ENCODE results near the gene RBM18. TPM values are rescaled to one million over a fixed set of nuclear protein-coding genes. Genes with fewer than 3 reads are reported as not detected.

Gene RBM18
- polyA plus RNA-seq, 1 donor from 2014 or later: 48.8 TPM

DNA sequence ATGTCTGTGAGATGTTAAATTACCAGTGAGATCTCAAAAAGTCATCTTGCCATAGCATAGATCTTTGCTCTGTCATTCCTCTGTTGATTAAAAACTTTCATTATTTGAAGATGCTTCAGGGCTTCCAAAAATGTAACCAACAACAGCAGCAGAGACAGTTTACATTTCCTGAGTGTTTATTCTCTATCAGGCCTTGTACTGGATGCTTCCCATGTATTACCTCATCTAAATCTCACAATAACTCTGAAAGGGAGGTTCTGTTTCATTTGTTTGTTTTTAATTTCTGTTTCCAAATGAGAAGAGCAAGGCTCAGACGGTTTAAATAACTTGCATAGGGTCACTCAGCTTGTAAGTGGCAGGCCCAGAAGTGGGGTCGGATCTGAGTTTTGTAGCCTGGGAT lies 45.2 kb upstream of the RBM18 start:
- Histone ChIP-seq H3K36me3 (ENCODE audit: insufficient read depth, low read length) (peaks cover 8% of the 10 kb centered on the region), H3K27me3 (ENCODE audit: insufficient read depth, low read depth, low read length) (no peaks in the 10 kb centered on the region), H3K4me3 (ENCODE audit: low read length) (no peak overlapping the region), H2AFZ (ENCODE audit: low read depth, low read length) (no peak overlapping the region), H3K27ac (ENCODE audit: low read length) (no peak overlapping the region), H3F3A (ENCODE audit: insufficient read depth, low read length, poor library complexity, severe bottlenecking) (no peaks in the 10 kb centered on the region), H3K79me2 (replicated peaks; ENCODE audit: insufficient read depth, low read length) (no peaks in the 10 kb centered on the region), H3K9me3 (ENCODE audit: low read length) (no peaks in the 10 kb centered on the region), H3K9ac (ENCODE audit: low read length) (no peak overlapping the region), H3K4me2 (ENCODE audit: low read length) (no peak overlapping the region), H3K9me2 (ENCODE audit: insufficient read depth, low read length) (no peaks in the 10 kb centered on the region), H4K20me1 (ENCODE audit: insufficient read depth) (no peaks in the 10 kb centered on the region)
- TF ChIP-seq CTCF (IDR thresholded peaks at IDR 0.05; ENCODE audit: poor library complexity, severe bottlenecking) (no peak), MXI1 (conservative IDR thresholded peaks at IDR 0.05; ENCODE audit: poor library complexity, severe bottlenecking) (no peak), POLR2AphosphoS5 (IDR thresholded peaks at IDR 0.05) (no peak), RAD21 (conservative IDR thresholded peaks at IDR 0.05) (no peak), EP300 (conservative IDR thresholded peaks at IDR 0.05; ENCODE audit: poor library complexity, severe bottlenecking) (no peak), REST (IDR thresholded peaks at IDR 0.05; ENCODE audit: borderline replicate concordance) (no peak), SMC3 (conservative IDR thresholded peaks at IDR 0.05; ENCODE audit: poor library complexity) (no peak), TAF1 (IDR thresholded peaks at IDR 0.05; ENCODE audit: low read depth) (no peak), EZH2 (IDR thresholded peaks at IDR 0.05; ENCODE audit: borderline replicate concordance, insufficient read depth, low read length, poor library complexity, severe bottlenecking) (no peak)

DNA sequence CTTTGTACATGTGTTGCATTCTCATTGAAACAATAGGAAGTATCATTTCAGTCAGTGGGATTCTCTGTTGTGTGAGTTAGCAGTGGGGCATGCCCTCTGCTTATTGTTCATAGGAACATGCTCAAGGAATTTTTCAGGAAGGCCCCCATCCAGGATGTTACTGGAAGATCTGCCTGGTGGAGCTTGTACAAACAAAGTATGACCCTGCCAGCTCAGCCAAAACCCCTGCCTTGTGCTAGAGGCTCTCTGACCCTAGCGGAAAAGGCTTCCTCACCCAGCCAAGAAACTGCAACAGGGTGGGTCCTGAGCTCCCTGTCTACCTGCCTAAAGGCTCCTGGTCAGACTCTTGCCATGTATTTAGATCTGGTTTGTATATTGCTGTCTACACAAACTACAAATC lies 43.3 kb upstream of the RBM18 start:
- Histone ChIP-seq H4K20me1 (ENCODE audit: insufficient read depth) (no peaks in the 10 kb centered on the region), H3K9me2 (ENCODE audit: insufficient read depth, low read length) (no peaks in the 10 kb centered on the region), H3K27ac (ENCODE audit: low read length) (no peak overlapping the region), H3K4me2 (ENCODE audit: low read length) (no peak overlapping the region), H3K9ac (ENCODE audit: low read length) (no peak overlapping the region), H2AFZ (ENCODE audit: low read depth, low read length) (no peak overlapping the region), H3K9me3 (ENCODE audit: low read length) (no peaks in the 10 kb centered on the region), H3K79me2 (replicated peaks; ENCODE audit: insufficient read depth, low read length) (no peaks in the 10 kb centered on the region), H3K36me3 (ENCODE audit: insufficient read depth, low read length) (peaks cover 1% of the 10 kb centered on the region), H3F3A (ENCODE audit: insufficient read depth, low read length, poor library complexity, severe bottlenecking) (no peaks in the 10 kb centered on the region), H3K4me3 (ENCODE audit: low read length) (no peak overlapping the region), H3K27me3 (ENCODE audit: insufficient read depth, low read depth, low read length) (no peaks in the 10 kb centered on the region)
- no peak for TF ChIP-seq MXI1 (conservative IDR thresholded peaks at IDR 0.05; ENCODE audit: poor library complexity, severe bottlenecking)
- TF ChIP-seq POLR2AphosphoS5 (IDR thresholded peaks at IDR 0.05): no peak
- TF ChIP-seq EZH2 (IDR thresholded peaks at IDR 0.05; ENCODE audit: borderline replicate concordance, insufficient read depth, low read length, poor library complexity, severe bottlenecking): no peak
- TF ChIP-seq REST (IDR thresholded peaks at IDR 0.05; ENCODE audit: borderline replicate concordance): no peak
- no peak for TF ChIP-seq TAF1 (IDR thresholded peaks at IDR 0.05; ENCODE audit: low read depth)
- TF ChIP-seq SMC3 (conservative IDR thresholded peaks at IDR 0.05; ENCODE audit: poor library complexity): no peak
- no peak for TF ChIP-seq RAD21 (conservative IDR thresholded peaks at IDR 0.05)
- TF ChIP-seq CTCF (IDR thresholded peaks at IDR 0.05; ENCODE audit: poor library complexity, severe bottlenecking): no peak
- TF ChIP-seq EP300 (conservative IDR thresholded peaks at IDR 0.05; ENCODE audit: poor library complexity, severe bottlenecking): no peak
